Measurements from ENCODE around the gene RAN. TPM values are rescaled to one million over a fixed set of nuclear protein-coding genes. Genes with fewer than 3 reads are reported as not detected.

The RAN gene
- total and polyA plus RNA-seq, 9 of the 15 experiments (the other 6 are each of a cell fraction or from before 2014, with no cell fraction given), result 1,687 to 3,820 (median 2,300) TPM

GRCh38 chr12:130859161-130859560 is 12.7 kb upstream of the RAN start (continued):
- TF ChIP-seq E2F1 (CRISPR knock-in tag; IDR thresholded peaks at IDR 0.05), result no peak
- TF ChIP-seq LEF1 (IDR thresholded peaks at IDR 0.05), result peak; percentile 37
- peak in 1 of 2 experiments; percentile 64; a peak in 1 of 4 replicates for TF ChIP-seq FOXK2 (conservative IDR thresholded peaks at IDR 0.05 in 1 of 2, IDR thresholded peaks at IDR 0.05 in 1 of 2; ENCODE audit: low read depth in 2 of 2)
- TF ChIP-seq NCOR1 (IDR thresholded peaks at IDR 0.05), result 0 out of 2 replicates have a peak, but pooled peaks have one; percentile 17
- no peak for TF ChIP-seq ZNF644 (tag; IDR thresholded peaks at IDR 0.05; ENCODE audit: low read depth)
- TF ChIP-seq ATF3 (IDR thresholded peaks at IDR 0.05), result peak; percentile 67
- TF ChIP-seq ATF3 (CRISPR knock-in tag; conservative IDR thresholded peaks at IDR 0.05), result no peak
- TF ChIP-seq JUN (IDR thresholded peaks at IDR 0.05; ENCODE audit: borderline replicate concordance, low read depth, low read length), result peak; percentile 73; the same call in 1 of the 2 replicates
- no peak for TF ChIP-seq JUN (CRISPR knock-in tag; IDR thresholded peaks at IDR 0.05; ENCODE audit: borderline replicate concordance)
- TF ChIP-seq, protein P1, sequence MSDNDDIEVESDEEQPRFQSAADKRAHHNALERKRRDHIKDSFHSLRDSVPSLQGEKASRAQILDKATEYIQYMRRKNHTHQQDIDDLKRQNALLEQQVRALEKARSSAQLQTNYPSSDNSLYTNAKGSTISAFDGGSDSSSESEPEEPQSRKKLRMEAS (CRISPR knock-in tag; IDR thresholded peaks at IDR 0.05), result peak; percentile 42; the same call in 1 of the 2 replicates
- TF ChIP-seq C11orf30 (IDR thresholded peaks at IDR 0.05; ENCODE audit: low read depth), result no peak
- no peak for TF ChIP-seq ZNF766 (CRISPR knock-in tag; conservative IDR thresholded peaks at IDR 0.05)

Measured in K562 (cell line).